Measurements from ENCODE around the gene ZNRF3.

DNA sequence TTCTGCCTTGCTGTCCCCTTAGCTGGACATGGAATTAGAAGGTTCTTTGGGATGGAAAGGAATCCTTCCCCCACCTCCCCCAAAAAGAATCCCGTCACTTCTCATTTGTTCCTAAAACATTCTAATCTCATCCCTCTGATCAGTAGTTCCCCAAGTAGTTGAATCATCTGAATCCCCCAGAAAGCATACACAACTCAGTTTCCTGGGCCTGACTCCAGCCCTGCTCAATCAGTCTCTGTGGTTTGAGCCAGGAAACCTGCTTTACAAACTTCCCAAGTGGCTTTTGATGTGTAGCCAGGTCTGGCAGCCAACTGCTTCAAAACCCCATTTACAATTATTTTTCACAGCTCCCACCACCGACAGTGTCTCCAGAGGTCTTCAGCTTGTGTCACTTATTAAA is 158.0 kb downstream of the ZNRF3 start:
- TF ChIP-seq CTCF (IDR thresholded peaks at IDR 0.05; ENCODE audit: insufficient read depth, low read length, poor library complexity, severe bottlenecking) (no peak), EZH2phosphoT487 (conservative IDR thresholded peaks at IDR 0.05; ENCODE audit: low read length) (no peak)

Data from SU-DHL-6 (cell line).